Measurements from ENCODE around the gene CDH18.

Gene CDH18

GRCh38 chr5:20032896-20033295, 44.9 kb upstream of the CDH18 start:
- no peaks in the 10 kb centered on the region for H3K9me2 ChIP-seq (ENCODE audit: low read depth, low read length)
- H3K79me2 ChIP-seq (ENCODE audit: insufficient read depth, low read length) = no peaks in the 10 kb centered on the region
- no peaks in the 10 kb centered on the region for H3K9me3 ChIP-seq (ENCODE audit: low read length)
- no peaks in the 10 kb centered on the region for H4K20me1 ChIP-seq (ENCODE audit: insufficient read depth, low read length)
- no peaks in the 10 kb centered on the region for H3K36me3 ChIP-seq (ENCODE audit: insufficient read depth, low read length)
- no peak overlapping the region; the same call in 1 of the 2 replicates for H2AFZ ChIP-seq (ENCODE audit: low read length)
- H3K4me1 ChIP-seq (ENCODE audit: insufficient read depth, low read length, severe bottlenecking) = no peaks in the 10 kb centered on the region
- H3K4me3 ChIP-seq (ENCODE audit: low read depth, low read length, poor library complexity, severe bottlenecking) = no peak overlapping the region
- no peaks in the 10 kb centered on the region for H3K27me3 ChIP-seq (ENCODE audit: insufficient read depth, low read length)
- TF ChIP-seq CTCF (IDR thresholded peaks at IDR 0.05; ENCODE audit: low read length) = no peak
- no peak for TF ChIP-seq EZH2 (IDR thresholded peaks at IDR 0.05; ENCODE audit: borderline replicate concordance, low read length)
- H3F3A ChIP-seq (ENCODE audit: insufficient read depth, low read length) = no peaks in the 10 kb centered on the region
- H3K4me2 ChIP-seq (ENCODE audit: low read length) = 0 out of 2 replicates have a peak overlapping the region, but pooled peaks have one; percentile 12
- H3K9ac ChIP-seq (ENCODE audit: low read length) = no peak overlapping the region
- no peak overlapping the region for H3K27ac ChIP-seq (ENCODE audit: low read depth, low read length, poor library complexity, severe bottlenecking)

- TF ChIP-seq EZH2 (IDR thresholded peaks at IDR 0.05; ENCODE audit: borderline replicate concordance, low read length) (no peak), CTCF (IDR thresholded peaks at IDR 0.05; ENCODE audit: low read length) (no peak)
- Histone ChIP-seq H3K4me3 (ENCODE audit: low read depth, low read length, poor library complexity, severe bottlenecking) (no peak overlapping the region), H3K36me3 (ENCODE audit: insufficient read depth, low read length) (no peaks in the 10 kb centered on the region), H3K79me2 (ENCODE audit: insufficient read depth, low read length) (no peaks in the 10 kb centered on the region), H3F3A (ENCODE audit: insufficient read depth, low read length) (no peaks in the 10 kb centered on the region), H3K27me3 (ENCODE audit: insufficient read depth, low read length) (no peaks in the 10 kb centered on the region), H3K27ac (ENCODE audit: low read depth, low read length, poor library complexity, severe bottlenecking) (no peak overlapping the region), H3K9me3 (ENCODE audit: low read length) (no peaks in the 10 kb centered on the region), H3K4me2 (ENCODE audit: low read length) (no peak overlapping the region), H3K9me2 (ENCODE audit: low read depth, low read length) (no peaks in the 10 kb centered on the region), H3K9ac (ENCODE audit: low read length) (no peak overlapping the region), H2AFZ (ENCODE audit: low read length) (no peak overlapping the region), H4K20me1 (ENCODE audit: insufficient read depth, low read length) (no peaks in the 10 kb centered on the region), H3K4me1 (ENCODE audit: insufficient read depth, low read length, severe bottlenecking) (no peaks in the 10 kb centered on the region)
Measured at GRCh38 chr5:20030125-20030524, 42.1 kb upstream of the CDH18 start.

- Histone ChIP-seq H3K27me3 (ENCODE audit: insufficient read depth, low read length) (no peaks in the 10 kb centered on the region), H3K27ac (ENCODE audit: low read depth, low read length, poor library complexity, severe bottlenecking) (no peak overlapping the region), H3K79me2 (ENCODE audit: insufficient read depth, low read length) (no peaks in the 10 kb centered on the region), H3K36me3 (ENCODE audit: insufficient read depth, low read length) (no peaks in the 10 kb centered on the region), H3K9ac (ENCODE audit: low read length) (no peak overlapping the region), H3K9me2 (ENCODE audit: low read depth, low read length) (no peaks in the 10 kb centered on the region), H3K4me1 (ENCODE audit: insufficient read depth, low read length, severe bottlenecking) (no peaks in the 10 kb centered on the region), H3K4me2 (ENCODE audit: low read length) (no peak overlapping the region), H2AFZ (ENCODE audit: low read length) (no peak overlapping the region), H3F3A (ENCODE audit: insufficient read depth, low read length) (no peaks in the 10 kb centered on the region), H3K9me3 (ENCODE audit: low read length) (no peaks in the 10 kb centered on the region), H4K20me1 (ENCODE audit: insufficient read depth, low read length) (no peaks in the 10 kb centered on the region), H3K4me3 (ENCODE audit: low read depth, low read length, poor library complexity, severe bottlenecking) (no peak overlapping the region)
- TF ChIP-seq EZH2 (IDR thresholded peaks at IDR 0.05; ENCODE audit: borderline replicate concordance, low read length) = no peak
- TF ChIP-seq CTCF (IDR thresholded peaks at IDR 0.05; ENCODE audit: low read length) = no peak
Measured at GRCh38 chr5:20029266-20029665, 41.3 kb upstream of the CDH18 start.

All from OCI-LY1 (cell line).